HG02981 (cell line): ENCODE data around the gene SMIM23.
A peak's percentile ranks its signal among the peaks of the same experiment; 100 is the strongest.

ENCODE experiments used
- ATAC-seq: cut with Tn5 transposase; IDR thresholded peaks from one replicate; pipeline ENCODE4 v1.9.1; 2021; ENCODE audit warnings: mild to moderate bottlenecking, moderate library complexity; ENCODE audit not compliant: unreplicated experiment

The SMIM23 gene

DNA sequence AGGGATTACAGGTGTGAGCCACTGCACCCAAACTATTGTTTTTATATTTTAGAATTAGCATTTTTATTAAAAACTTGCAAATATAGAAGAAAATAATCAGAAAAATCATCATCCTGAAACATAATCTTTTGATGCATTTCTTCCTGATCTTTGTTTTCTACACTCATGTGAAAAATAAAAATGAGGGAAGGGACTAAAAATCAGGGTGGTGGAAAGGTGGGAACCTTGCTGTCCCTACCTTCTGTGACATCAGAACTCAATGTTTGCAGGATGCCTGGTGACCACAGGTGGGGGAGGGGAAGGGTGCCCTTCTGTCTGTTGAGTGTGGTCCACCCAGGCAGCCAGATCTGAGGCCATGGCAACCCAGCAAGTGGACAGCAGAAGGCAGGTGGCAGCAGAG, at the start of gene SMIM23:
TSS of gene SMIM23 (plus strand) at position 301 of the 400 bp plus-strand sequence. CDS start at position 356, 55 bp downstream.
- no peak for ATAC-seq

DNA sequence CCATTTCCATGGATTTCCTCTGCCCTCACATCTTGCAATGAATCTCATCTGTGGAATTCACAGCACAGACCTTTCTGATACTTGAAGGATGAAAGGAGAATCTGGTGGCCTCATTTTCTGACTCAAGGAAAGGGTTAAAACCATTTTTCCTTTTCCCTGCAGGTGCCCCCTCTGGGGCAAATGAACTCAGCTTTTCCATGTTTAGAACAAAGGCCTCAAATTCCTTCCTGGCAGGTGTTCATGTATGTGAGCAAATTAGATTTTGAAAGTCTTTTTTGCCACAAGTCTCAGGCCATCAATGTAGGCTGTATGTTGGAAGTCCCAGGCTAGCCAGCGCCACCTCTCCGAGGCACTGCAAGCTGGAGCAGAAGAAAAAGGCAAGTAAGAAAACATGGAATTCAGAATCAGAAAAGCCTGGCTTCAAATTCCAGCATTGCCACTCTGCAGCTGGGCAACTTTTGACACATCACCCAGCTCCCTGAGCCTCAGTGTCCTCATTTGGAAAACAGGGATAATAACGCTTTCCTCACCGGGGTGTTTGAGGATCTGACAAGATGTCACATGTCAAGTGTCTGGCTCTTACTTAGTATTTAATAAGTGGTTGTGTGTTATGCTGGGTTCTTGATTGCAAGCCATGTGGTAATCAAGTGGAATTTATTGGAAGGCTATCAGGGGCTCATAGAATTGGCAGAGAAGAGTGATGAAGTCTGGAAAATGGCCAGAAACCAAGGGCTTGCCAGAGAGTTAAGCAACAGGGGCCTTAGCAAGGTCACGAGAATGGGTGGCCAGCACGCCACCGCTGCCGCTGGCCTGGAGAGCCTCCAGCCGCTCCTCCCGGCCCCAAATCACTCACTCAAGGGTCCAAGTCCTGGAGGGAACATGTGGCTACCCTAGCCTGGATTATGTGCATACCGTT, 48.4 kb upstream of the SMIM23 start:
- ATAC-seq: no peak

DNA sequence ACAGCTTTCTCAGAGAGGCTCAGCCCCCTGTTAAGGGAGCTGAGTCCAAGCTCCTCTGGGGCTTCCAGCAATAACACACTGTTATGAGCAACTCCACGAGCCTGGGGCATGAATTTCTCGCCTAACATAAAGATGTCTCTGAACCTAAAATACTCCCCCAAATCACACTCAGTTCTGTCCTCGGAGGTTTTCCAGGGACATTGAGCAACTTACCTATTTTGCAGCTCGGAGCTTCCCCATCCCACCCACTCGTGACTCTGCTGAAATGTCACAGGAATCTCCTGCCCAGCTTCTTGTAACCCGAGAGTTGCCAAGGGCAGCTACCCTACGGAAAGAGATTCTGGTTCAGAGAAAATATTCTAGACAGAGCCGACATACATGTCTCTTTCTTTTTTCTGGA, 47.1 kb upstream of the SMIM23 start:
- no peak for ATAC-seq

DNA sequence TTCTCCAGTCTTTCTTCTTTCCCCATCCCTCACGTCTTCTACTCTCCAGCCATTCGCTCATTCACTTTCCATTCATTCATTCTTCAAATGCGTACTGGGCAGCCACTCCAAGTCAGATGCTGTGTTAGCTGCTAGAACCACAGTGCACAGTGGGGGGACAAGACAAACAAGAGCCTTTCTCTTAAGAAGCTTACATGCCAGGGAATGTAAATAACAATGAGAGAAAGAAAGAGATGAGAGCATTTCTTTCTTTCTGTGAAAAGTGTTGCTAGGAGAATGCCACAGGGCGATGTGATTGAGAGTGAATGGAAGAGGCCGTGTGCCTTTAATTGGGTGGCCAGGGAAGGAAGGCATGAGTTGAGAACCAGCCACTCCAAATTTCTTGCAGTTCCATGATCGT, 46.3 kb upstream of the SMIM23 start:
- ATAC-seq: no peak

DNA sequence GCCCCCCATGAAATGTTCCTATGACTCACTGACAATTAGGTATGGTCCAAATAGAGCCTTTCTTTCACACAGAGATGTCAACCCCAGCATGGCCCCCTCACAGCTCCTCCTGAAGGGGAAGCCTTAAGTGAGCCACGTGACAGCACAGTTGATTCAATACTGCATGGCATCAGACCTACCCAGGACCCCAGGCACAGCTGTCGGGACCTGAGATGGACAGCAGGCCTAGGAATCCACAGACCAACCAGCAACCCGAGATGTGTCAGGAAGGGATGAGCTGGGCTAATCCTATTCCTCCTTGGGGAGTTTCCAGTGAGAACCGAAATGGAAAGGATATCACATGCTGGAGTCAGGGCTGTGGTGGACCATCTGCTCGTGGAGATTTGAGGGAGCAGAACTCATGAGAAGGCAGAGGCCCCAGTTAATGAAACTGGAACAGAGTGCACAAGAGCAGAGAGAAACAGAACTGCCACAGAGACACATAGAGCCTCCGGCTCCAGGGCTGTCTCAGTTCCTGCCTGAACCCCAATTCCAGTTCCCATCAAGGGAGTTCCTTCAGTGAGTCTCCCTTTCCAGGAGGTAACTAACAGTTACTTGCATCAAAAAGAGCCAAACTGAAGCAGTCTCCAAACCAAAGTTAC, 42.1 kb upstream of the SMIM23 start:
- peak; percentile 14 for ATAC-seq

DNA sequence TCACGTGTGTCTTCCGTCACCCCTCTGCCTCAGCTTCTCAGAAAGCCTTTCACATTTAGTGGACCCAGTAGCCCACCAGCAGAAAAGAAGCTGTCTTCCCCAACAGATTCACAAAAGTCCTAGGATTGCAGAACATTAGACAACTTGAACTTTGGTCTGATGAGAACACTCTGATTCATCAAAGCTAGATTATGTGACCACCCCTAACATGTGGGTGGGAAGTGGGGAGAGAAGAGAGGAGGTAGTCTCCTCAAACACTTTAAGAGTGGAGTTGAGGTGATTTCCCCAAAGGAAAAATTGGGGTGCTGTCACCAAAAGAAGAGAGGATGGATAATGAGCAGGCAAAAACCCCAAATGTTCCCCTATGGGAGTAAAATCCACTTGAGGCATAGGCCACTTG, 41.4 kb upstream of the SMIM23 start:
- no peak for ATAC-seq

DNA sequence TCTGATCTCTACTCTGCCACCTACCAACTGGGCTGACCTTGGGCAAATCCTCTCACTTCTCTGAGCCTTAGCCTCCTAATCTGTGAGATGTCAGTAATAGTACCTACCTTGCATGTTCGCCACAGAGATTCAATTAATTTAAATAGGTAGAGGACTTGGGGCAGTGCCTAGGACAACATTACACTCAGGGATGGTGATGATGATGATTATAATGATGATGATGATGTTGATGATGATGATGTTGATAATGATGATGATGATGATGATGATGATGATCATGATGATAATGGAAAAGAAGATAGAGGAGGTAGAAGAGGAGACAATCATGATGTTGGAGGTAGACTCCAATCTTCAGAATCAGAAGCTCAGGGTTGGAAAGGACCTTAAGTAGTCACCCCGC, 40.7 kb upstream of the SMIM23 start:
- no peak for ATAC-seq

DNA sequence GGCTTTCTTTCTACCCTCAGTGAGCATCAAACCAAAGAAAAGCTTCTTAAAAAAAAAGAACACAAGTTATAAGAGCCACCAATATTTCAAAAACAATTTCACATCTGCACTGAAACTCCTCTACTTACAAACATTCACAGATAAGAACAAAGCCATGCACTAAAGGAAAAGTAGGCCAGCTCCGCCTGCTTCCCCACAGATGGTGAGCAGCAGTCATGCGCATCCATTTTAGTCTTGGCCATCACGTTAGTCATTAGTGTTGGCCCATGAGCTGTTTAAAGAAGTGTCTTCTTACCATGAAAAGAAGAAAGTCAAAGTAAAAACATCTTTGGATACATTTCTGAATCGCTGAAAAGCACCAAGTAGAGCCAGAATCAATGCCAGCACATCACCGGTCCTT, 40.0 kb upstream of the SMIM23 start:
- no peak for ATAC-seq

DNA sequence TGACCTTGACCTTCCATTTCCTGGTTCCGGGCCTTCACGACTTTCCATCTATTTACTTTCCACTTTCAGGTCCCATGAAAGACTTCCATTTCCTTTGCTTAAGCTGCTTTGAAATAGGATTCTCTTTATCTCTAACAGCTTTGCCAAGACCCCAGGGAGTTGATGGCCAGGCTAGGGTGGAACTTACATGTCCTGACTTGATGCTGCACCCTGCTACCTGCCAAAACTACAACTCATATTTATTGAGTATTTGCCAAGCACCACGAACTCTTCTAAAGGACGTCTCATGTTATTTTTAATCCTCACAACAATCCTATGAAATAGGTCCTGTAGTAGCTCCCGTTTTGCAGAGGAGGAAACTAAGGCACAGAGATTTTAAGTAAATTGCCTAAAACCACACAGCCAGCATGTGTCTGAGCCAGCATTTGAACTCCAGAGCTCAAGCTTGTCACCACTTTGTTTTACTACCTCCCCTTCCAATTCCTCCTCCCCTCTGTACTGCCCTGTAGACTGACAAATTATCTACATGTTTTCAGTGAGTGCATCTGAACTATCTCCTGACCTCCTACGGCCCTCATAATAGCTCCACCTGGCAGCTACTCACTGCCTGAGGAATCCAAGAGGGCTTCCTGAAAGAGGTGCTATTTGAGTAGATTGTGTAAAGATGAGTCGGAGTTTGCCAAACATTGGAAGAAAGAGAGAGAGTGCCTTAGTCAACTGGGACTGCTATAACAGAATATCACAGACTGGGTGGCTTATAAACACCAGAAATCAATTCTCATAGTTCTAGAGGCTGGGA, 38.4 kb upstream of the SMIM23 start:
- ATAC-seq: no peak

DNA sequence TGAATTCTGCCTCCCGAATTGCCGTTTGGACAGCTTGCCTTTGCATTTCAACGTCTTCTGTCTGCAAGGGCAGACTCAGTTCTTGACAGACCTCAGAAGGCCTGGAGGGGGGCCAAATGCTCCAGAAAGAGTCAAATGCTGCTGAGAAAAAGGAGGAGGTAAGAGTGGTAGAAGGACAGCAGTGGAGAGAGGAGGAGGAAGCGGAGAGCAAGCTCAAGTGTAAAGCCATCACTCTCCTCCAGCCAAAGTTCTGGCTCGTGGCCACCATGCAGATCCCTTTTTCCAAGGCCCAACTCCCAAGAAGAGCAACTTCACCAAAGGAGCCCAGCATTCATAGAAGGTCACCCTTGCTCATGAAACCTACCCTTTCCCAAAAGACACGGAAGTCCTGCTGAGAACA, 36.9 kb upstream of the SMIM23 start:
- no peak for ATAC-seq

DNA sequence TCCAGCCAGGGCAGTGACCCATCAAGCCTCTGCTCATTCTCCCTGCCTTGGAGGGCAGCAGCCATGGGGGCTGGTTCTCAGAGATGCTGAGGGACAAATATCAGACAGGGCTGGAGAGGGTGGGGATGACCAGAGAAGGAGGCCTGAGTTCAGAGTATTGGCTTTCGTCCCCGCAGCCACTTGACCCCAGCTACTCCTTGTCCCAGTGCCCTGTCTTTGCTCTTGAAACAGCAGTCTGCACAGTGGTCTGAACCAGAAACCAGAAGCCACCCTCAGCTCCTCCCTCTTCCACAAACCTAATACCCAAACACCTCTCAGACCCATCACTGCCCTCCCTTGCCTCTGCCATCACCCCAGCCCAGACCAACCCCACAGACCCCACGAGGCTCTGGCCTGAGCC, 36.3 kb upstream of the SMIM23 start:
- no peak for ATAC-seq

DNA sequence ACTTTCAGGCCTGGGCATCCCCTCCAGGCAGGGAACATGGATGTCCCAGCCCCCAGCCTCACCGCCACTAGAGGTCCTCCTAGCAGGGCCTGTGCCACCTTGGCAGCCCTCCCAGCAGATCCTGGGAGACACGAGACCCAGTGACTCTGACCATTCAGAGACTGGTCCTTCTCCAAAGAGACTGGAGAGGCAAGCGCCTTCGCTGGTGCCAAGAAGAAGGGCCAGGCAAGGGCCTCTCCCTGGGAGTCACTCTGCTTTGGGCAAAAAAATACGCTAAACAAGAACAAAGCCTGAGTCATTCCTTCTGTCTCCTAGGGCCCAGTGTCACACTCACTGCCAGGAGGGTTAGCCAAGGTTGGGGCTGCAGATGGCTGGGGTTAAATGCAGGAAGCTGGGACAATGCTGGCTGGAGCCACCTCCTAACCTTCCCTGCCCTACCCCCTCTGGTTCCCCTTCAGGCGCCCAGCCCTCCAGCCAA, 35.3 kb upstream of the SMIM23 start:
- no peak for ATAC-seq

DNA sequence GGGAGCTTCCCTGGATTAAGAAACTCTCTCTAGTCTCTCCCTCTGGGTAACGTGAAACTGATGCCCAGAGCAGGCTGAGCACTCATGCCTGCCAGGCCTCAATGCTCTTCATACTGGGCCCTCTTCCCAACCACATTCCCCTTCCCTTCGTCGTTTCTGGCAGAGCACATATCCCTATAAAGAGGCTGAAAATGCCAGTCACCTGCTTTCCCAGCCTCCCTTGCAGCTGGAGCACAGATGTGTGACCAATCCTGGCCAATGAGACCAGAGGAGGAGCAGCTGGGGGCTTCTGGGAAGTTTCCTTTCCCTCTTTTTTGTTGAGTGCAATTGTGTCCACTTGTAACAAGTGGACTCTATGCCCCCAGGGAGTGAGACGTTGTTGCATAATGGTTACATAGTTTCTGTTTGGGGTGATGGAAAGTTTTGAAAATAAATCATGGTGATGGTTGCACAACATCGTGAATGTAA, 30.2 kb upstream of the SMIM23 start:
- ATAC-seq: no peak

DNA sequence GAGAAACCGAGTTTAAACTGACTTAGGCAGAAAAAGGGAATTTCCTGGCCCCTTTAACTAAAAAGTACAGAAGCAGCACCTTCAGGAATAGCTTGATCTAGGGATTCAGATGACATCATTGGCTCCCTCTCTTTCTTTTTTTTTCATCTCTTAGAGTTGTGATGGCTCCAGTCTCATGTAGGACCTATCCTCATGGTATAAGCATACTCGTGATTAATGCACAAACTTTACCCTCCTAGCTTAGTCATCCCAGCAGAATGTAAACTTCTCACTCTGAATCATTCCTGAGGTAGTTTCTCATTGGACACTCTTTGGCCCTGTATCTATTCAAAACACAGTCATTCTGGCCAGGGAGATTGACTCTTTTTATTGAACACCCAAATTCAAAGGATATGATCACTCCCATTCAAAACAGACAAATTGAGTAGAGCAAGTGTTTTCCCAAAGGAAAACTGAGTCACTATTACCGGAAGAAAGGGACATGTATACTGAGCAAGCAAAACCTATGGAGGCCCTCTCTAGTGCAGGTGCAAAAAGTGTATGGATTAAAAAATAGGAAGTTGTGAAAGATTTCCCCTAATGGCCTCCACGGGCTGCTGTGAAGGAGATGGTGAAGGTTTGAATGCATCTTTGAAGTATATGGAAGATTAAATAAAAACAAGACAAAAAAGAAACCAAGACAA, 27.6 kb upstream of the SMIM23 start:
- no peak for ATAC-seq

DNA sequence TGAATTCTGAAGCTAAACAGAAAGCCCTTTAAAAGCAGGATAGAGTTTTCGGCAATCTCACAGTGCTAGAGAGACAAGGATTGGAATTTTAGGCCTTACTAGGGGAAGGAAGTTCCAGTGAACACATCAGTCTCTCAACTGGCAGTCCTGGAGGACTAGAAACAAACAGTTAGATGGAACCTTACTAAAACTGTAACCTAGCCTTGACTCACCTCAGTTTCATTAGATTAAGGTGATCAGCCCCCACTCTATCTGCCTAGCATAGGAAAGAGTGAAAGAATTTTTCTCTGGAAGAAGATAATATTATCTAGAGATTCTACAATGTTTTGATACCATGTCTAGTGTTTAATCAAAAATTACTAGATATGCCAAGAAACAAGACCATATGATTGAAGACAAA, 25.8 kb upstream of the SMIM23 start:
- ATAC-seq: no peak

DNA sequence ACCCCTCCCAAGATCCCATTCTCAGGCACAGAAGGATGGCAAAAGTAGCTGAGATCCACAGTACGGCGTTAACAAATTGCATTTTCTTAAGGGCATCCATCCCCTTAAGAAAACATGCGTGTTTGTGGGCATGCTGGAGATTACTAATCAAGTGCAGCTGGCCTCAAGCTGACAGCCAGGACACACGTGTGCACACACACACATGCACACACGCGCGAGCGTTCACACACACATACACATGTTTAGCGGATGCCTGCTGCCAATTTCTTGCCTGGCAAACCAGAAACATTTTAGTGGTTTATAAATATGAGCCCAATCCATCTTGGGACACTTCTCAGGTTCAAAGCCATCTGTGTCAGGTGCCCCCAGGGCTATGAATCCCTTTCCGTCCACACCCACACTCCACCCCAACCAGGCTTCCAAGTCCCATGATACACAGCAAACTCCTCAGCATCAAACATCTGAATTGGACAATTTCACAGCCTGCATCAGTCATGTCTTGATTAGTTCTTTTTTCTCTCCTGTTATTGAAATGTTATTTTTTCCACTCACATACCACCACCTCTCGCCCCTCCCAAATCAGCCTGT, 23.5 kb upstream of the SMIM23 start:
- ATAC-seq: no peak

DNA sequence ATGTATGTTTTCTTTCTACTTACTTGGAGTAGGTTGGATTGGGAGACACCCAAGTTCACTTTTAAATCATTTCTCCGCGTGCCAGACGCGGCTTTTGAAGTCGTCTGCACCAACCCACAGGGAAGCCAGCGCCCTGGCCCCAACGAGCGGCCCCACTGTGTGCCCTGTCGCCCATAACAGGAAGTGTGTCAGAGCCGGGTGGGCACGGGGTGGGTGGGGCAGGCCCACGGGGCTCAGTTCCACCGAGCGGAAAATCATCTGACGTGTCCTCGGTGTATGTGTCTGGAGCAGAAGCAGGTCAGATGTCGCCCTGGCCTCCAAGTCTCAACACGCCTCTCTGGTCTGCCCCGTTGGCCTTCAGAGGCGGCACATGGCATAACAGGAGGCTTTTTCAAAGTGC, 22.7 kb upstream of the SMIM23 start:
- no peak for ATAC-seq

DNA sequence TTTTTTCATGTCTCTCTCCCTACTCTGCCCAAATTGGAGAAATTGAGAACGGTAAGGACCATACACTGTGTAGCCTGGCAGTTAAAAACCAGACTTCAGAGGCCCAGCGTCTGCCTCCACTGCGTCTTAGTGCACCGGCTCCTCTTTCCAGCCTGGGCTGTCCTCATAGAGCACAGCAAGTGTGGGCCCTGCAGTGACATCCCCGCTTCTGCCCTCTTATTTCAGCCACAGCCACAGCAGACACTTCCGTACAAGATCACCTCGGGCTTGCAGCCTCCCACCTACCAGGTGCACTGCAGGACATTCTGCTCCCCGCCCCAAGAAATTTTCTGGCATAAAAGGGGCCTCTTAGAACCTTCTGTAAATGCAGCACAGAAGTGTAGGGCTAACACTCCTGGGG, 21.4 kb upstream of the SMIM23 start:
- no peak for ATAC-seq

DNA sequence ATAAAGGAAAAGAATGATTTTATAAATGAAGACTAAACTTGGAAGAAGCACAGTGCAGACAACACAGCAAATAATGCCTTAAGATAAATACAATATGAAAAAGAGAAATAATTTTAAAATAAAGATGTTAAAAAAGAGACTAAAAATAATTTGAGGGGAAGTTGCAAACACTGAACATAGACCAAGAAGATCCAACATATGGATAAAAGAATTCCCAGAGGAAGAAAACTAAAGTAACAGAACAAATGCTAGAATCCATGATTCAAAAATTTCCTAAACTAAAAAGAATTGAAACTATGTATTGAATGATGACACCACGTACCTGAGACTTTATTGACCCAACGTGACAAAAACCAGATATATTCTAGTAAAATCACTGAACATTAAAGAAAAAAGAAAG, 18.7 kb upstream of the SMIM23 start:
- ATAC-seq: no peak

DNA sequence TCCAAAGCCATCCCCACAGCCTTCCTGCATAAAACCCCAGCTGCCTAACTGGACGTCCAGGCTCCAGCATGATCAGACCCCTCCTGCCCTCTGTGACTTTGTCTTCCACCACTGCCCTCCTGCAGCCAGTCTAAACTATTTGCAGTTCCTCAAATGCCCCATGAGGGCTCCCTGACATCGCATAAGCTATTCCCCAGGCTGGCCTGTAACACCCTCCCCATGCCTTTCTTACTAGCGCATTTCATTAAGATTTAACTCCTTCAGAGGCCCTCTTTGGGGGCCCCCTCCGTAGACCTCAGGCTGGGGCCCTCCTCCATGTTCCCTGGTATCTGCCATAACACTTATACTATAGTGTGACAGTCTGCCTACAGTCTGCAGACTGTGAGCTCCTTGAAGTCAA, 15.5 kb upstream of the SMIM23 start:
- no peak for ATAC-seq
